GM23338 (cell line): ENCODE results near the gene DGCR8. TPM values are rescaled to one million over a fixed set of nuclear protein-coding genes. Genes with fewer than 3 reads are reported as not detected.

ENCODE experiments used
- ETS1 ChIP-seq: IDR thresholded peaks from 2 replicates; pipeline ENCODE4 v1.6.1; 2016; ENCODE audit warnings: antibody characterized with exemption
- EZH2phosphoT487 ChIP-seq: fragments of 200-600 bp; sonication (generic); IDR thresholded peaks from one replicate; pipeline ENCODE4 v1.8.1; 2018; ENCODE audit warnings: antibody characterized with exemption; ENCODE audit not compliant: unreplicated experiment
- ZNF114 ChIP-seq: fragments of 250-450 bp; sonication (Bioruptor Pico); IDR thresholded peaks from 2 replicates; pipeline ENCODE4 v1.5.0; 2020; ENCODE audit warnings: mild to moderate bottlenecking, moderate library complexity
- ZNF331 ChIP-seq: fragments of 250-450 bp; sonication (Bioruptor Pico); IDR thresholded peaks from 2 replicates; pipeline ENCODE4 v1.5.0; 2020; ENCODE audit warnings: low read depth, mild to moderate bottlenecking, moderate library complexity
- polyA plus RNA-seq: library from polyadenylated mRNA; unstranded; fragments of >200 nt; fragmentation: Nextera tagmentation; extraction: Ambion mirVana; gene quantifications from 2 replicates; pipeline ENCODE4 v1.2.1, GENCODE V29; 2016
- total RNA-seq: library from RNA; depleted of rRNA; stranded (reverse); fragments of >200 nt; shearing (Covaris generic); gene quantifications from 2 replicates; pipeline ENCODE4 v1.2.3, GENCODE V29; 2014
- TF ChIP-seq, protein P1 (sequence below): fragments of 250-450 bp; sonication (Bioruptor Pico); IDR thresholded peaks from 2 replicates; pipeline ENCODE4 v1.5.0; 2020; ENCODE audit warnings: mild to moderate bottlenecking, moderate library complexity
- TF ChIP-seq, protein P2 (sequence below), 2 experiments: fragments of 200-600 bp in 1 of 2; sonication (generic) in 1 of 2; conservative IDR thresholded peaks; 2 replicates each; pipeline versions ENCODE4 v1.5.1 to v1.6.1; 2016 to 2017; ENCODE audit warnings: antibody characterized with exemption in 2 of 2, low read depth in 2 of 2, mild to moderate bottlenecking in 2 of 2, moderate library complexity in 1 of 2

DGCR8 gene
- total and polyA plus RNA-seq, 2 experiments from 2014 or later, result 12.2 to 48.9 TPM

- TF ChIP-seq, protein P1, sequence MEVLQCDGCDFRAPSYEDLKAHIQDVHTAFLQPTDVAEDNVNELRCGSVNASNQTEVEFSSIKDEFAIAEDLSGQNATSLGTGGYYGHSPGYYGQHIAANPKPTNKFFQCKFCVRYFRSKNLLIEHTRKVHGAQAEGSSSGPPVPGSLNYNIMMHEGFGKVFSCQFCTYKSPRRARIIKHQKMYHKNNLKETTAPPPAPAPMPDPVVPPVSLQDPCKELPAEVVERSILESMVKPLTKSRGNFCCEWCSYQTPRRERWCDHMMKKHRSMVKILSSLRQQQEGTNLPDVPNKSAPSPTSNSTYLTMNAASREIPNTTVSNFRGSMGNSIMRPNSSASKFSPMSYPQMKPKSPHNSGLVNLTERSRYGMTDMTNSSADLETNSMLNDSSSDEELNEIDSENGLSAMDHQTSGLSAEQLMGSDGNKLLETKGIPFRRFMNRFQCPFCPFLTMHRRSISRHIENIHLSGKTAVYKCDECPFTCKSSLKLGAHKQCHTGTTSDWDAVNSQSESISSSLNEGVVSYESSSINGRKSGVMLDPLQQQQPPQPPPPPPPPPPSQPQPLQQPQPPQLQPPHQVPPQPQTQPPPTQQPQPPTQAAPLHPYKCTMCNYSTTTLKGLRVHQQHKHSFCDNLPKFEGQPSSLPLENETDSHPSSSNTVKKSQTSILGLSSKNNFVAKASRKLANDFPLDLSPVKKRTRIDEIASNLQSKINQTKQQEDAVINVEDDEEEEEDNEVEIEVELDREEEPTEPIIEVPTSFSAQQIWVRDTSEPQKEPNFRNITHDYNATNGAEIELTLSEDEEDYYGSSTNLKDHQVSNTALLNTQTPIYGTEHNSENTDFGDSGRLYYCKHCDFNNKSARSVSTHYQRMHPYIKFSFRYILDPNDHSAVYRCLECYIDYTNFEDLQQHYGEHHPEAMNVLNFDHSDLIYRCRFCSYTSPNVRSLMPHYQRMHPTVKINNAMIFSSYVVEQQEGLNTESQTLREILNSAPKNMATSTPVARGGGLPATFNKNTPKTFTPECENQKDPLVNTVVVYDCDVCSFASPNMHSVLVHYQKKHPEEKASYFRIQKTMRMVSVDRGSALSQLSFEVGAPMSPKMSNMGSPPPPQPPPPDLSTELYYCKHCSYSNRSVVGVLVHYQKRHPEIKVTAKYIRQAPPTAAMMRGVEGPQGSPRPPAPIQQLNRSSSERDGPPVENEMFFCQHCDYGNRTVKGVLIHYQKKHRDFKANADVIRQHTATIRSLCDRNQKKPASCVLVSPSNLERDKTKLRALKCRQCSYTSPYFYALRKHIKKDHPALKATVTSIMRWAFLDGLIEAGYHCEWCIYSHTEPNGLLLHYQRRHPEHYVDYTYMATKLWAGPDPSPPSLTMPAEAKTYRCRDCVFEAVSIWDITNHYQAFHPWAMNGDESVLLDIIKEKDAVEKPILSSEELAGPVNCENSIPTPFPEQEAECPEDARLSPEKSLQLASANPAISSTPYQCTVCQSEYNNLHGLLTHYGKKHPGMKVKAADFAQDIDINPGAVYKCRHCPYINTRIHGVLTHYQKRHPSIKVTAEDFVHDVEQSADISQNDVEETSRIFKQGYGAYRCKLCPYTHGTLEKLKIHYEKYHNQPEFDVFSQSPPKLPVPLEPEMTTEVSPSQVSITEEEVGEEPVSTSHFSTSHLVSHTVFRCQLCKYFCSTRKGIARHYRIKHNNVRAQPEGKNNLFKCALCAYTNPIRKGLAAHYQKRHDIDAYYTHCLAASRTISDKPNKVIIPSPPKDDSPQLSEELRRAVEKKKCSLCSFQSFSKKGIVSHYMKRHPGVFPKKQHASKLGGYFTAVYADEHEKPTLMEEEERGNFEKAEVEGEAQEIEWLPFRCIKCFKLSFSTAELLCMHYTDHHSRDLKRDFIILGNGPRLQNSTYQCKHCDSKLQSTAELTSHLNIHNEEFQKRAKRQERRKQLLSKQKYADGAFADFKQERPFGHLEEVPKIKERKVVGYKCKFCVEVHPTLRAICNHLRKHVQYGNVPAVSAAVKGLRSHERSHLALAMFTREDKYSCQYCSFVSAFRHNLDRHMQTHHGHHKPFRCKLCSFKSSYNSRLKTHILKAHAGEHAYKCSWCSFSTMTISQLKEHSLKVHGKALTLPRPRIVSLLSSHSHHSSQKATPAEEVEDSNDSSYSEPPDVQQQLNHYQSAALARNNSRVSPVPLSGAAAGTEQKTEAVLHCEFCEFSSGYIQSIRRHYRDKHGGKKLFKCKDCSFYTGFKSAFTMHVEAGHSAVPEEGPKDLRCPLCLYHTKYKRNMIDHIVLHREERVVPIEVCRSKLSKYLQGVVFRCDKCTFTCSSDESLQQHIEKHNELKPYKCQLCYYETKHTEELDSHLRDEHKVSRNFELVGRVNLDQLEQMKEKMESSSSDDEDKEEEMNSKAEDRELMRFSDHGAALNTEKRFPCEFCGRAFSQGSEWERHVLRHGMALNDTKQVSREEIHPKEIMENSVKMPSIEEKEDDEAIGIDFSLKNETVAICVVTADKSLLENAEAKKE (CRISPR knock-in tag), result no peak
- TF ChIP-seq EZH2phosphoT487 (no peak), ZNF114 (CRISPR knock-in tag) (no peak), ETS1 (no peak), ZNF331 (CRISPR knock-in tag) (no peak)
- TF ChIP-seq, protein P2, sequence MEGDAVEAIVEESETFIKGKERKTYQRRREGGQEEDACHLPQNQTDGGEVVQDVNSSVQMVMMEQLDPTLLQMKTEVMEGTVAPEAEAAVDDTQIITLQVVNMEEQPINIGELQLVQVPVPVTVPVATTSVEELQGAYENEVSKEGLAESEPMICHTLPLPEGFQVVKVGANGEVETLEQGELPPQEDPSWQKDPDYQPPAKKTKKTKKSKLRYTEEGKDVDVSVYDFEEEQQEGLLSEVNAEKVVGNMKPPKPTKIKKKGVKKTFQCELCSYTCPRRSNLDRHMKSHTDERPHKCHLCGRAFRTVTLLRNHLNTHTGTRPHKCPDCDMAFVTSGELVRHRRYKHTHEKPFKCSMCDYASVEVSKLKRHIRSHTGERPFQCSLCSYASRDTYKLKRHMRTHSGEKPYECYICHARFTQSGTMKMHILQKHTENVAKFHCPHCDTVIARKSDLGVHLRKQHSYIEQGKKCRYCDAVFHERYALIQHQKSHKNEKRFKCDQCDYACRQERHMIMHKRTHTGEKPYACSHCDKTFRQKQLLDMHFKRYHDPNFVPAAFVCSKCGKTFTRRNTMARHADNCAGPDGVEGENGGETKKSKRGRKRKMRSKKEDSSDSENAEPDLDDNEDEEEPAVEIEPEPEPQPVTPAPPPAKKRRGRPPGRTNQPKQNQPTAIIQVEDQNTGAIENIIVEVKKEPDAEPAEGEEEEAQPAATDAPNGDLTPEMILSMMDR (conservative IDR thresholded peaks at IDR 0.05; ENCODE audit: low read depth in 2 of 2), result no peak
Measured at GRCh38 chr22:20121856-20122415, 41.9 kb downstream of the DGCR8 start (continued).
